Activated CD4-positive, alpha-beta T cell treated with anti-CD3 and anti-CD28 coated beads for 36 hours (primary cell): ENCODE measurements around the gene VILL. TPM values are rescaled to one million over a fixed set of nuclear protein-coding genes. Genes with fewer than 3 reads are reported as not detected.

Experiments
- ATAC-seq: fragments of 200-7000 bp; cut with Tn5 transposase; one replicate; pipeline ENCODE4 v1.10.0; 2021; ENCODE audit warnings: mild to moderate bottlenecking, moderate library complexity
- CTCF ChIA-PET: fragments of 350-600 bp; sonication (Branson Sonifier 250); formaldehyde crosslinking; loops from one replicate; lab custom pipeline; 2021; ENCODE audit warnings: antibody characterized with exemption; lab: Charles Lee
- POLR2A ChIA-PET: fragments of 350-600 bp; sonication (Branson Sonifier 250); formaldehyde crosslinking; loops from one replicate; lab custom pipeline; 2021; ENCODE audit warnings: antibody characterized with exemption, inconsistent platforms; lab: Charles Lee
- DNase-seq: peaks from one replicate; pipeline ENCODE4 v3.0.0-alpha.2; 2020
- H3K27ac Mint-ChIP-seq: one replicate; pipeline ENCODE4 v1.8.0; 2021; ENCODE audit warnings: mixed read lengths
- H3K27me3 Mint-ChIP-seq: one replicate; pipeline ENCODE4 v1.8.0; 2021; ENCODE audit warnings: mixed read lengths
- H3K36me3 Mint-ChIP-seq: one replicate; pipeline ENCODE4 v1.8.0; 2021; ENCODE audit warnings: low read depth, mixed read lengths
- H3K4me1 Mint-ChIP-seq: one replicate; pipeline ENCODE4 v1.8.0; 2021; ENCODE audit warnings: mixed read lengths
- H3K4me3 Mint-ChIP-seq: one replicate; pipeline ENCODE4 v1.8.0; 2021; ENCODE audit warnings: mild to moderate bottlenecking, moderate library complexity, mixed read lengths
- H3K9me3 Mint-ChIP-seq: one replicate; pipeline ENCODE4 v1.8.0; 2021; ENCODE audit warnings: low read depth, mixed read lengths
- intact Hi-C, 2 experiments: fragments of 100-400 bp; cut with DNase I in 1 of 2; cut with micrococcal nuclease in 1 of 2; formaldehyde crosslinking; loops; one replicate each; pipeline versions ENCODE4 v1.14.2 to v1.15.1; 2022 to 2024; cut with DNase I, micrococcal nuclease
- total RNA-seq, 2 experiments: library from RNA; stranded (reverse); gene quantifications; one replicate each; pipeline ENCODE4 v1.2.3, GENCODE V29; 2021

Gene VILL
- total RNA-seq, 2 experiments from 2014 or later: 9.2 to 12.1 TPM

GRCh38 chr3:37953226-37953625 is 37.4 kb upstream of the VILL start:
- Mint-ChIP-seq H3K4me3 (no peak overlapping the region), H3K4me1 (peaks cover 24% of the 10 kb centered on the region), H3K27me3 (no peaks in the 10 kb centered on the region), H3K27ac (no peak overlapping the region), H3K9me3 (no peaks in the 10 kb centered on the region), H3K36me3 (no peaks in the 10 kb centered on the region)
- CTCF ChIA-PET: interaction anchor here (0.7 to 2.3 kb wide), 3 partner anchors 10 to 22 kb away, joined by 3 to 7 read pairs (median 3); no protein-coding TSS in a partner anchor
- POLR2A ChIA-PET: no interaction called here
- DNase-seq (no peak), ATAC-seq (no peak)
- intact Hi-C loops: no loop called here

DNA sequence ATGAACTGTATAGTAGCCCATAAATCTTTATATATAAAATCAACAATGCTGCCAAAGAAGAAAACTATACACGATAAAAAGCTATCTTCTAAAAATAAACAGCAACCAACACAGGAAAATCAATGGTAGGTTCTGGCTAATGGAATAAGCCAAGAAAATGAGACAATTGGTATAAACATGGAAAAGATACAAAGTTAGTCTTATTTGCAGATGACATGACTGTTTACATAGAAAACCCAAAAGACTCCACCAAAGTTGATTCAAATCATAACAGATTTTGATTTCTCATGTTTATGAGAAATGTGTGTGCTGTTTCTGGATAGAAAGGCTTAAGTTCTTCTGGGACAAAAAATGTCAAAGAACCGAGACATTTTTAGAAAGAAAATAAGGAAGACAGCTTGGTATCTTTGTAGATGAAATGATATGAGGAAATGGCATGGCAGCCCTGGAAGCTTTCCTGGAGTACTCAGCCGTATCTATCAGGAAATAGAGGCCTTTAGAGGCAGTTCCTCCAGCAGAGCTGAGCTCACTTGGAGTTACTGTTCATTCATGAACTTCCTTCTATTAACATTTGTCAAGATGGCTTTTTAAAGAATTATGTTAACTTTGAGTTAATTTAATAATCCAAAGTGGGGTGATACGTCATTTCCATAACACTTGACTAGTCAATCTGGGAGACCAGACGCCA is 36.7 kb upstream of the VILL start:
- Mint-ChIP-seq H3K27me3 (no peaks in the 10 kb centered on the region), H3K27ac (no peak overlapping the region), H3K9me3 (no peaks in the 10 kb centered on the region), H3K4me1 (peaks cover 24% of the 10 kb centered on the region), H3K36me3 (no peaks in the 10 kb centered on the region), H3K4me3 (no peak overlapping the region)
- intact Hi-C loops: no loop called here
- ATAC-seq (no peak), DNase-seq (no peak)
- ChIA-PET POLR2A (no interaction called here), CTCF (interaction anchor here (0.7 to 2.3 kb wide), 3 partner anchors 10 to 21 kb away, joined by 3 to 7 read pairs (median 3); no protein-coding TSS in a partner anchor)

- DNase-seq (no peak), ATAC-seq (no peak)
- no peaks in the 10 kb centered on the region for H3K9me3 Mint-ChIP-seq
- H3K27ac Mint-ChIP-seq: no peak overlapping the region
- peaks cover 24% of the 10 kb centered on the region for H3K4me1 Mint-ChIP-seq
- ChIA-PET POLR2A (no interaction called here), CTCF (interaction anchor here (0.5 to 3.7 kb wide), 5 partner anchors 12 to 333 kb away, joined by 3 to 27 read pairs (median 3); no protein-coding TSS in a partner anchor)
- no peak overlapping the region for H3K4me3 Mint-ChIP-seq
- no peaks in the 10 kb centered on the region for H3K27me3 Mint-ChIP-seq
- no peaks in the 10 kb centered on the region for H3K36me3 Mint-ChIP-seq
- intact Hi-C loops: no loop called here
Measured at GRCh38 chr3:37954881-37955280, 35.7 kb upstream of the VILL start.

DNA sequence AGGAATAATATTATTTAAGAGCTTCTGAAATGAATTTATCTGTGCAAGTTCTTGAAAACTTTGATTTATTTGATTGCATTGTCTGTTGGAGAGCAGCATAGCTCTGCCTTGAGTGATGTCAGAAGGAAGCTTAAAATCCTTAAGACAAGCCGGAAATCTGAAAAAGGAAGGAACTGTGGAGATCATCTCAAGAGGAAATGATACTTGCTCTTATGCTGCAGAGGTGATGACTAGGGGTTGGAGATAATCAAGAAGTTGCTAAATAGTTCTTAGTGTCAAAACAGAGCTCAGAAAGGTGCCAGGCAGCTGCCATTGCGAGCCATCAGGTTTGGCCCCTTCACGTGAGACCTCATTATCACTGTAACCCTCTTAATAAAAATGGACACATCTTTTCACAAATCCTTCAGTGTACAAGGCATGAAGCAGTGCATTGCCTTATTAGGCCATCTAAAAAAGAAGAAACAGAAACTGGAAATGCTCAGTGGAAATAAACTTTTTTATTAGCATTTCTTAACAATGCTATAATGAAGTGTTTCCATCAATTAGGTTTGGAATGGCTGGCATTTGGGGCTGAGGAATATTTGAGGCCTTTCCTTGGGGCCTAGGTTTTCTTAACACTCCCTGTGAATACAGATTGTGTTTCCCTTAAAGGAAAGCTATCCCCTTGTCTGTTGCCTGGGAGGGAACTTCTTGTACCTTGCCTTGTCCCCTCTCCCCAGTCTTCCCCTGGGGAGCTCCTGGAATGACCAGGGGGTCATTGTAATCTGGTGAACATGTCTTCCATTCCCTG is 34.5 kb upstream of the VILL start:
- H3K27ac Mint-ChIP-seq: peak overlapping the region; percentile 60
- H3K9me3 Mint-ChIP-seq: no peaks in the 10 kb centered on the region
- POLR2A ChIA-PET: no interaction called here
- intact Hi-C loops: no loop called here
- no peak overlapping the region for H3K4me3 Mint-ChIP-seq
- H3K4me1 Mint-ChIP-seq: peaks cover 24% of the 10 kb centered on the region
- CTCF ChIA-PET: interaction anchor here (0.6 to 3.7 kb wide), 7 partner anchors 10 to 101 kb away, joined by 3 to 27 read pairs (median 3); no protein-coding TSS in a partner anchor
- DNase-seq: no peak
- no peak for ATAC-seq
- H3K27me3 Mint-ChIP-seq: no peaks in the 10 kb centered on the region
- H3K36me3 Mint-ChIP-seq: no peaks in the 10 kb centered on the region

GRCh38 chr3:37956723-37957538 is 33.7 kb upstream of the VILL start:
- Mint-ChIP-seq H3K4me1 (peaks cover 24% of the 10 kb centered on the region), H3K36me3 (no peaks in the 10 kb centered on the region), H3K4me3 (no peak overlapping the region), H3K27ac (peak overlapping the region; percentile 79), H3K27me3 (no peaks in the 10 kb centered on the region), H3K9me3 (no peaks in the 10 kb centered on the region)
- CTCF ChIA-PET: interaction anchor here (0.6 to 3.7 kb wide), 5 partner anchors 10 to 101 kb away, joined by 3 to 27 read pairs (median 5); no protein-coding TSS in a partner anchor
- intact Hi-C loops: no loop called here
- DNase-seq: no peak
- peak; percentile 51 for ATAC-seq
- POLR2A ChIA-PET: no interaction called here

DNA sequence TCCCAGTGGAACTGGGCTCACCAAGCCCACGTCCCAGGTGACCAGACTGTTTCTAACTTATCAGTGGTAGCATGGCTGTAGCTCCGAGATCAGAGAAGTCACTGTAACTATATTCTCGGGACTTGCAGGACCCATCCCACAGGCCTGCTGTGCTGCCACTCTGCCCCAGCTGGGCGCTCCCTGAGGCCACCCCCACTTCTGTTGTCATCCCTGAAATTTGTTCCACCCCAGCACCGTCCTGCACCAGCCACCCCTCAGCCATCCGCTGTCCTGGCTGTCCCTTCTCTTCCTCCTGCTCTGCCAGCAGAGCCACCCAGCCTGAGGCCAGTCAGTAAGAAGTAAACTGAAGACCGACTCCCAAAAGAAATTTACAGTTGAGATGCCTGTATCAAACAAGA is 33.0 kb upstream of the VILL start:
- ChIA-PET CTCF (interaction anchor here (1.3 to 3.7 kb wide), 3 partner anchors 9 to 102 kb away, joined by 3 to 27 read pairs (median 10); no protein-coding TSS in a partner anchor), POLR2A (no interaction called here)
- peak overlapping the region; percentile 79 for H3K27ac Mint-ChIP-seq
- ATAC-seq: no peak
- DNase-seq: no peak
- no peaks in the 10 kb centered on the region for H3K9me3 Mint-ChIP-seq
- intact Hi-C loops: no loop called here
- H3K27me3 Mint-ChIP-seq: no peaks in the 10 kb centered on the region
- peaks cover 24% of the 10 kb centered on the region for H3K4me1 Mint-ChIP-seq
- no peak overlapping the region for H3K4me3 Mint-ChIP-seq
- H3K36me3 Mint-ChIP-seq: no peaks in the 10 kb centered on the region

DNA sequence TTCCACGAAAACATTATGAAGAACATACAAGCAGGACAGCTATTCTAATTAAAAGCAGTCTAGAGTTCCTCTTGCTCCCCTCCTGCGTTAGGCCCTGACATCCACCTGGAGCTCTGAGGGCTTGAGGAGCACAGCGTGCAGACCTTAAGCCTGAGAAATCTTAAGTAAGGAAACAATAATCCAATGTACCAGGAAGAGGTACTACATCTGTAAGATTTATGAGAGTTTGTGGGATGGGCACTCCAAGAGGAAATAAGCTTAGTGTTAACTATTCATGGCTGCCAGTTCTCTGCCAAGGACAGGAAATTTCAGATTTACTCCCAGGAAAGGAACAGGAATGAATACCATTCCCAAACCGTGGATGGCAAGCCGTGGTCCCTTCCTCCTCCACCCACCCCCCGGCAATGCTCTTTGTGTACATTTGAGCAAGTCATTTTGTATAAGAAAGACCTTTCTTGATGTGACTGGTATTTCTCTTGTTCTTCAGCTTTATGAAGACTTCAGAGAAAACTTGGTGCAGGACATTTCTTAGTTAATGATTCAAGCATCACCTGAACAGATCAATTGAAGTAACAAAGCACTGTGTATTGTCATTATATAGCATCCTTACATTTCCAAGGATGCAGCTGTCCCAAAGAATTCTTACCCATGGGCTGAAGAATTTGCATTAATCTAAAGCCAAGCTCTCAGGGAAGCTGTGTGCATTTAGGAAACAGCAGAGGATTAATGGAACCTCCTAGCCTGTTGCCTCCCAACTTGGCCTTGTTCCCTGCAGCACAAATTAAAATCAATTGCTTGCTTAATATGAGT is 28.8 kb upstream of the VILL start:
- Mint-ChIP-seq H3K27ac (no peak overlapping the region), H3K36me3 (no peaks in the 10 kb centered on the region), H3K27me3 (no peaks in the 10 kb centered on the region), H3K9me3 (no peaks in the 10 kb centered on the region), H3K4me1 (peaks cover 12% of the 10 kb centered on the region), H3K4me3 (no peak overlapping the region)
- no peak for ATAC-seq
- intact Hi-C loops: no loop called here
- POLR2A ChIA-PET: no interaction called here
- CTCF ChIA-PET: interaction anchor here (0.7 to 0.8 kb wide), 2 partner anchors 8 to 12 kb away, joined by 3 to 4 read pairs; no protein-coding TSS in a partner anchor
- no peak for DNase-seq

- H3K27ac Mint-ChIP-seq: no peak overlapping the region
- H3K27me3 Mint-ChIP-seq: no peaks in the 10 kb centered on the region
- no peaks in the 10 kb centered on the region for H3K9me3 Mint-ChIP-seq
- no peak overlapping the region for H3K4me3 Mint-ChIP-seq
- DNase-seq (no peak), ATAC-seq (no peak)
- ChIA-PET POLR2A (no interaction called here), CTCF (interaction anchor here (0.6 to 1.3 kb wide), 3 partner anchors 10 to 15 kb away, joined by 3 to 4 read pairs (median 3); no protein-coding TSS in a partner anchor)
- no peaks in the 10 kb centered on the region for H3K36me3 Mint-ChIP-seq
- intact Hi-C loops: no loop called here
- H3K4me1 Mint-ChIP-seq: no peaks in the 10 kb centered on the region
Measured at GRCh38 chr3:37963016-37963415, 27.6 kb upstream of the VILL start.

- no peaks in the 10 kb centered on the region for H3K36me3 Mint-ChIP-seq
- H3K4me3 Mint-ChIP-seq: no peak overlapping the region
- no peak for DNase-seq
- no peak overlapping the region for H3K27ac Mint-ChIP-seq
- no peaks in the 10 kb centered on the region for H3K27me3 Mint-ChIP-seq
- no peaks in the 10 kb centered on the region for H3K9me3 Mint-ChIP-seq
- no peaks in the 10 kb centered on the region for H3K4me1 Mint-ChIP-seq
- ATAC-seq: no peak
- POLR2A ChIA-PET: no interaction called here
- intact Hi-C loops: no loop called here
- CTCF ChIA-PET: interaction anchor here (0.6 to 1.3 kb wide), 2 partner anchors 10 to 16 kb away, joined by 3 read pairs; no protein-coding TSS in a partner anchor
Measured at GRCh38 chr3:37963635-37964034, 27.0 kb upstream of the VILL start.

DNA sequence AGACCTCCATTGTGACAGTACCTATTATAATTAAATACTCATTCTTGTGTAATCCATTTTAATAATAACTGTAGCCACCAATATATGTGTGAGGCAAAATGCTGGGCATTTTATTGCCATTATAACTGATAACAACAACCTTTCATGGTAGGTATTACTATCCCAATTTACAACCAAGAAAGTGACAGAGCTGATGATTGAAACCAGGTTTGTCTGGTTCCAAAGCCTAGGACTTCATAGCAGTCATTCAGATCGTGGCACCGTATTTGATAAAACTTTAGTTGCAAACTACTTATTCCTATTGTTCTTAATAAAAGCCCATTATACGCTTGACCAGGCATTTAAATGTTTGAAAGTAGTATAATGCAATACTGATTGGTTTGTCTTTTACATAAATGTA is 26.4 kb upstream of the VILL start:
- DNase-seq (no peak), ATAC-seq (no peak)
- Mint-ChIP-seq H3K4me3 (no peak overlapping the region), H3K27ac (no peak overlapping the region), H3K4me1 (no peaks in the 10 kb centered on the region), H3K36me3 (no peaks in the 10 kb centered on the region), H3K9me3 (no peaks in the 10 kb centered on the region), H3K27me3 (no peaks in the 10 kb centered on the region)
- CTCF ChIA-PET: interaction anchor here (1.1 to 4.6 kb wide), 5 partner anchors 8 to 98 kb away, joined by 3 to 27 read pairs (median 4); no protein-coding TSS in a partner anchor
- intact Hi-C loops: no loop called here
- POLR2A ChIA-PET: no interaction called here
